Epithelial cell of proximal tubule (primary cell): ENCODE data around the gene FTL. TPM values are rescaled to one million over a fixed set of nuclear protein-coding genes. Genes with fewer than 3 reads are reported as not detected.

Experiments
- DNase-seq: peaks from one replicate; pipeline ENCODE4 v3.0.0-alpha.2; 2011; ENCODE audit warnings: low read depth
- H3K4me3 ChIP-seq: 2 replicates; pipeline ENCODE4 v1.5.1; 2011; ENCODE audit warnings: low read depth, mild to moderate bottlenecking, low read length
- total RNA-seq: library from RNA; depleted of rRNA; stranded (reverse); fragments of >200 nt; gene quantifications from 2 replicates; pipeline ENCODE4 v1.2.3, GENCODE V29; 2015
- TF ChIP-seq, protein P1 (sequence below): conservative IDR thresholded peaks from 2 replicates; pipeline ENCODE4 v1.5.1; 2012; ENCODE audit warnings: low read depth, mild to moderate bottlenecking, low read length

The FTL gene
- total RNA-seq, 1 donor from 2014 or later: 2,420 TPM

- H3K4me3 ChIP-seq: no peak overlapping the region
- no peak for DNase-seq
- TF ChIP-seq, protein P1, sequence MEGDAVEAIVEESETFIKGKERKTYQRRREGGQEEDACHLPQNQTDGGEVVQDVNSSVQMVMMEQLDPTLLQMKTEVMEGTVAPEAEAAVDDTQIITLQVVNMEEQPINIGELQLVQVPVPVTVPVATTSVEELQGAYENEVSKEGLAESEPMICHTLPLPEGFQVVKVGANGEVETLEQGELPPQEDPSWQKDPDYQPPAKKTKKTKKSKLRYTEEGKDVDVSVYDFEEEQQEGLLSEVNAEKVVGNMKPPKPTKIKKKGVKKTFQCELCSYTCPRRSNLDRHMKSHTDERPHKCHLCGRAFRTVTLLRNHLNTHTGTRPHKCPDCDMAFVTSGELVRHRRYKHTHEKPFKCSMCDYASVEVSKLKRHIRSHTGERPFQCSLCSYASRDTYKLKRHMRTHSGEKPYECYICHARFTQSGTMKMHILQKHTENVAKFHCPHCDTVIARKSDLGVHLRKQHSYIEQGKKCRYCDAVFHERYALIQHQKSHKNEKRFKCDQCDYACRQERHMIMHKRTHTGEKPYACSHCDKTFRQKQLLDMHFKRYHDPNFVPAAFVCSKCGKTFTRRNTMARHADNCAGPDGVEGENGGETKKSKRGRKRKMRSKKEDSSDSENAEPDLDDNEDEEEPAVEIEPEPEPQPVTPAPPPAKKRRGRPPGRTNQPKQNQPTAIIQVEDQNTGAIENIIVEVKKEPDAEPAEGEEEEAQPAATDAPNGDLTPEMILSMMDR: no peak
Observed at GRCh38 chr19:48988286-48988685, 23.2 kb downstream of the FTL start.

DNA sequence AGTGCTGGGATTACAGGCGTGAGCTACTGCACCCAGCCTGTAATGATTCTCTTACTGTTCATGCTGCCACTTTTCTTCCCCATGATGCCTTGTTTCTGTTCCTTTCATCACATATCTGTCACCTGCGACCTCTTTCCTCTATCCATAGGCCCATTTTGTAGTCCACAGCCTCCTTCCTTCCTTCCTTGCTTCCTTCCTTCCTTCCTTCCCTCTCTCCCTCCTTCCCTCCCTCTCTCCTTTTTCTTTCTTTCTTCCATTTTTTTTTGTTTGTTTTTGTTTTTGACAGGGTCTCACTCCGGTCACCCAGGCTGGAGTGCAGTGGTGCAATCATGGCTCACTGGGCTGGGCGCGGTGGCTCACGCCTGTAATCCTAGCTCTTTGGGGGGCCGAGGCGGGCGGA is 23.8 kb downstream of the FTL start:
- no peak overlapping the region for H3K4me3 ChIP-seq
- no peak for DNase-seq
- TF ChIP-seq, protein P1: no peak

- DNase-seq: no peak
- TF ChIP-seq, protein P1: no peak
- H3K4me3 ChIP-seq: no peak overlapping the region
Observed at GRCh38 chr19:48989701-48990291, 24.7 kb downstream of the FTL start.

GRCh38 chr19:48990400-48990799 is 25.3 kb downstream of the FTL start:
- no peak for DNase-seq
- TF ChIP-seq, protein P1: no peak
- peak overlapping the region; percentile 6 for H3K4me3 ChIP-seq

DNA sequence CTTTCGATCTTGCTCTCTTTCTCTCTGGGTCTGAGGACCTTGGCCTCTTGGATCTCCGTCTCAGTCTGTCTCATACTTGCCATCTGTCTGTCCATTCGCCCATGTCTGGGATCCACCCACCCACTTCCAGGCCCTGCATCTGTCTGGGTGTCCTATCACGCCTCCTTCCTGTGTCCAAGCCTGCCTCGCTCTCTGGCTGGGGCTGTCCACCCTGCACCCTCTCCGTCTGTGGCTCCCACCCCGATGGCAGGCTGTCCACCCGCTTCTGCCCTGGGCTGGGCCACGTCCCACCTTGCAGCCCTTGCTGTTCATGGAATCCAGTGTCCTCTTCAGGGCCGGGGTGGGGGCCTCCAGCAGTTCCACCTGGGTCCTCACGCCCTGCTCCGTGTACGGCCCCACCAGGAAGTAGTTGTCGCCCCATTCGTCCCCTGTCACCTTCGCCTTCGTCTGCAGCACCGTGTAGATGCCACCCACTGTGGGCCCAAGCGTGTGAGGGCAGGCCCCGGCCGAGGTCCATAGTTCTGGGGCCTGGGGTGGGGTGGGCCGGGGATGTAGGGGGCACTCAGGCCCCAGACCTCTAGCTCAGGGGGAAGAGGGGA is 26.0 kb downstream of the FTL start:
- peak overlapping the region; percentile 82 for H3K4me3 ChIP-seq
- TF ChIP-seq, protein P1: no peak
- DNase-seq: no peak

DNA sequence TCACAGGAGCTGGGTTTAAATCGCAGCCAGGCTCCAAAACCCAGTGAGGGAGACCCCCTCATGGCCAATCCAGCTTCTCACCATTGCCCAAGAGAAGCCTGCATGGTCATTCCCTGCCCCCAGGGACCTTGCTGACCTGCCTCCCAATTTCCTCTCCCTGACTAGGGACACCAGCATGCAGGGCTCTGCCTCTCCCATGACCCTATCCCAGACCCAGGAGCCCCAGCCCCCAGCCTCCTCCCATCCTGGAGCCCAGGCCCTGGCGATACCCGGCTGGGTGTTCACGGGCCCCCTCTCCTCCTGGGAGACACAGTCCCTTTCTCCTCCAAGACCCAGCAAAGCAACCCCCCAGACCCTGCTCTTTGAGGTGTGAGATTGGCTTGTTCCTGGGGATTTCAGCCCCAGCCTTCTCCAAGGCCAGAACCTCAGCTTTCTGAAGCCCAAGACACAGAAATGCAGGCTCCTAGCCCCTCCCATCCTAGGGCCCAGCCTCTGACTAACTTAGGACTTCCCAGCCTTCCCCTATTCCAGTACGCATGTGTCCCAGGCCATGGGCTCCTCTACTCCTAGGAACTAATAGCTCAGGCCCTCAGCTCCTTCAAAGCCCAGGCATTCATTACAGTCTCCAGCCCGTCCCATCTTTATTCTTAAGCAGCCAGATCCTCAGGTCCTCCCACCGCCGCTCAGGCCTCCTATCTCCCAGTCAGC is 26.9 kb downstream of the FTL start:
- TF ChIP-seq, protein P1: no peak
- peak; percentile 26 for DNase-seq
- H3K4me3 ChIP-seq: peak overlapping the region; percentile 82
